Measurements from ENCODE around the gene ETS1.
A peak's percentile ranks its signal among the peaks of the same experiment; 100 is the strongest.

The ETS1 gene

GRCh38 chr11:128470081-128470480, 117.3 kb downstream of the ETS1 start:
- TF ChIP-seq TAF1 (IDR thresholded peaks at IDR 0.05; ENCODE audit: borderline replicate concordance, insufficient read depth, low read length): no peak
- TF ChIP-seq POLR2AphosphoS5 (IDR thresholded peaks at IDR 0.05; ENCODE audit: low read depth, low read length): no peak
- TF ChIP-seq SIN3A (IDR thresholded peaks at IDR 0.05; ENCODE audit: borderline replicate concordance, insufficient read depth, low read length): no peak
- no peak for TF ChIP-seq FOXP2 (optimal IDR thresholded peaks at IDR 0.05; ENCODE audit: borderline replicate concordance, extremely low read depth, extremely low read length, insufficient read depth)
- no peak for TF ChIP-seq REST (IDR thresholded peaks at IDR 0.05; ENCODE audit: insufficient read depth in 1 of 2, low read depth in 2 of 2, low read length in 2 of 2)

DNA sequence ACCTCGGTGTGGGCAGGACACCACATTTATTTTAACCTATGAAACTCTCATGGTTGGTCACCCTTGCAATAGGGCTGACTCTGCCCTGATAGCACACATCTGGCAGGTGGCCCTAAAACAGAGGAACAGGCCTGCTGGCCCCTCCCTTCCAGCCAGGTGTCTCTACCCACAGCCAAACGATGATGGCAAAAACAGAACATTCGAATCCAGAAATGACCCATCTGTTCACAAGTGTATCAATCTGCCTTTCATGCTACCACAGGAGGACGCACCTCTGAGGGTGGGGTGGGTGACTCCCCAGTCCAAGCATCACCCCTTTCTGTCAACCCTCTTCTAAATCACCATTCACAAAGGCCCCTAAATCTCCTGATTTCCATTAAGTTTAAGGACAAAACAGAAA, 118.1 kb downstream of the ETS1 start:
- TF ChIP-seq REST (IDR thresholded peaks at IDR 0.05; ENCODE audit: insufficient read depth in 1 of 2, low read depth in 2 of 2, low read length in 2 of 2): no peak
- no peak for TF ChIP-seq FOXP2 (optimal IDR thresholded peaks at IDR 0.05; ENCODE audit: borderline replicate concordance, extremely low read depth, extremely low read length, insufficient read depth)
- TF ChIP-seq POLR2AphosphoS5 (IDR thresholded peaks at IDR 0.05; ENCODE audit: low read depth, low read length): peak; percentile 10; the same call in 1 of the 2 replicates

DNA sequence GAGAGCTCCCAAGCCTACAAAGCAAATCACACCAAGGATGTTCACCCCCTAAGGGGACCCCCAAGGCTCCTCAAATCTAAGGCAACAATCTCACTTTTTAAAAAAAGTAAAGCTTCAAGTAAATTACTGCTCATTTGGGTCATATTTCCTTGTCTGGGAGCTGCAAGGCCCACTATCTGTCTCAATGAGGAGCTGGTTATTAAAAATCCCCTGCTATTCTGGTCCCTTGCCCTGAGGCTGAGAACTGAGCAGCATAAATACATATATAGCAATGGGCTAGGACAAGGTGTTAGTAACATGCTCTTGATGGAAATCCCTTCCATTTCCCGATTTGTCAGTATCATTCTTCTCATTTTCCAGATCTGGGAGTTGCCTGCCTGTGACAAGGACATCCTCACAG, 119.2 kb downstream of the ETS1 start:
- TF ChIP-seq TAF1 (IDR thresholded peaks at IDR 0.05; ENCODE audit: borderline replicate concordance, insufficient read depth, low read length) (no peak), REST (IDR thresholded peaks at IDR 0.05; ENCODE audit: insufficient read depth in 1 of 2, low read depth in 2 of 2, low read length in 2 of 2) (no peak), SIN3A (IDR thresholded peaks at IDR 0.05; ENCODE audit: borderline replicate concordance, insufficient read depth, low read length) (no peak), FOXP2 (optimal IDR thresholded peaks at IDR 0.05; ENCODE audit: borderline replicate concordance, extremely low read depth, extremely low read length, insufficient read depth) (no peak), POLR2AphosphoS5 (IDR thresholded peaks at IDR 0.05; ENCODE audit: low read depth, low read length) (peak; percentile 35; the same call in 1 of the 2 replicates)

- TF ChIP-seq POLR2AphosphoS5 (IDR thresholded peaks at IDR 0.05; ENCODE audit: low read depth, low read length) (peak; percentile 41; the same call in 1 of the 2 replicates), TAF1 (IDR thresholded peaks at IDR 0.05; ENCODE audit: borderline replicate concordance, insufficient read depth, low read length) (no peak), REST (IDR thresholded peaks at IDR 0.05; ENCODE audit: insufficient read depth in 1 of 2, low read depth in 2 of 2, low read length in 2 of 2) (no peak)
These were observed 119.7 kb downstream of the ETS1 start for GRCh38 chr11:128467610-128468041.

GRCh38 chr11:128467041-128467440, 120.3 kb downstream of the ETS1 start:
- TF ChIP-seq SIN3A (IDR thresholded peaks at IDR 0.05; ENCODE audit: borderline replicate concordance, insufficient read depth, low read length): no peak
